ENCODE data around the gene CERT1. TPM values are rescaled to one million over a fixed set of nuclear protein-coding genes. Genes with fewer than 3 reads are reported as not detected.

CERT1 gene
- total RNA-seq, 3 donors from 2014 or later: 41.4 to 63.4 (median 45.0) TPM

- TF ChIP-seq CTCF (IDR thresholded peaks at IDR 0.05): no peak
- Histone ChIP-seq H3K4me1 (ENCODE audit: low read depth) (no peaks in the 10 kb centered on the region), H3K9me3 (peaks cover 16% of the 10 kb centered on the region), H3K4me3 (no peak overlapping the region), H3K36me3 (ENCODE audit: low read depth) (no peaks in the 10 kb centered on the region)
- no peak for DNase-seq
- intact Hi-C loops (cut with DNase I, micrococcal nuclease): no loop called here
- no peak for ATAC-seq
Measured at GRCh38 chr5:75484605-75485004, 26.8 kb downstream of the CERT1 start.

GRCh38 chr5:75482482-75482881, 28.9 kb downstream of the CERT1 start:
- no peak for TF ChIP-seq CTCF (IDR thresholded peaks at IDR 0.05)
- H3K4me1 ChIP-seq (ENCODE audit: low read depth): no peaks in the 10 kb centered on the region
- ATAC-seq: no peak
- H3K9me3 ChIP-seq: peaks cover 16% of the 10 kb centered on the region
- H3K36me3 ChIP-seq (ENCODE audit: low read depth): no peaks in the 10 kb centered on the region
- H3K4me3 ChIP-seq: no peak overlapping the region
- no peak for DNase-seq
- intact Hi-C loops (cut with DNase I, micrococcal nuclease): no loop called here

- DNase-seq: no peak
- no peak for TF ChIP-seq CTCF (IDR thresholded peaks at IDR 0.05)
- Histone ChIP-seq H3K9me3 (peaks cover 8% of the 10 kb centered on the region), H3K4me1 (ENCODE audit: low read depth) (no peaks in the 10 kb centered on the region), H3K4me3 (no peak overlapping the region), H3K36me3 (ENCODE audit: low read depth) (no peaks in the 10 kb centered on the region)
- no peak for ATAC-seq
- intact Hi-C loops (cut with DNase I, micrococcal nuclease): no loop called here
Measured at GRCh38 chr5:75481024-75481423, 30.4 kb downstream of the CERT1 start.

- Histone ChIP-seq H3K36me3 (ENCODE audit: low read depth) (no peaks in the 10 kb centered on the region), H3K4me3 (no peak overlapping the region), H3K4me1 (ENCODE audit: low read depth) (no peaks in the 10 kb centered on the region), H3K9me3 (peaks cover 3% of the 10 kb centered on the region)
- TF ChIP-seq CTCF (IDR thresholded peaks at IDR 0.05): no peak
- ATAC-seq (no peak), DNase-seq (no peak)
- intact Hi-C loops (cut with DNase I, micrococcal nuclease): no loop called here
Measured at GRCh38 chr5:75475364-75475763, 36.1 kb downstream of the CERT1 start.

- no peak for ATAC-seq
- H3K9me3 ChIP-seq: peaks cover 20% of the 10 kb centered on the region
Measured at GRCh38 chr5:75473463-75473862, 38.0 kb downstream of the CERT1 start.

More at GRCh38 chr5:75473463-75473862, 38.0 kb downstream of the CERT1 start:
- H3K4me1 ChIP-seq (ENCODE audit: low read depth): no peaks in the 10 kb centered on the region
- no peaks in the 10 kb centered on the region for H3K36me3 ChIP-seq (ENCODE audit: low read depth)
- no peak overlapping the region for H3K4me3 ChIP-seq
- DNase-seq: no peak
- intact Hi-C loops (cut with DNase I, micrococcal nuclease): no loop called here
- TF ChIP-seq CTCF (IDR thresholded peaks at IDR 0.05): no peak

All from mucosa of descending colon (tissue), 3 donors.